OCI-LY1 (cell line): ENCODE results near the gene RIN1.

Experiments
- EZH2 ChIP-seq: fragments of 200-600 bp; sonication (generic), shearing (Covaris generic); IDR thresholded peaks from 2 replicates; pipeline ENCODE4 v1.8.0; 2017; ENCODE audit warnings: borderline replicate concordance, mixed run types, mild to moderate bottlenecking, antibody characterized with exemption, low read length, moderate library complexity, mixed read lengths
- TF ChIP-seq, protein P1 (sequence below): fragments of 200-600 bp; sonication (generic), shearing (Covaris generic); IDR thresholded peaks from 2 replicates; pipeline ENCODE4 v1.5.1; 2017; ENCODE audit warnings: mild to moderate bottlenecking, antibody characterized with exemption, low read length, moderate library complexity, mixed read lengths

DNA sequence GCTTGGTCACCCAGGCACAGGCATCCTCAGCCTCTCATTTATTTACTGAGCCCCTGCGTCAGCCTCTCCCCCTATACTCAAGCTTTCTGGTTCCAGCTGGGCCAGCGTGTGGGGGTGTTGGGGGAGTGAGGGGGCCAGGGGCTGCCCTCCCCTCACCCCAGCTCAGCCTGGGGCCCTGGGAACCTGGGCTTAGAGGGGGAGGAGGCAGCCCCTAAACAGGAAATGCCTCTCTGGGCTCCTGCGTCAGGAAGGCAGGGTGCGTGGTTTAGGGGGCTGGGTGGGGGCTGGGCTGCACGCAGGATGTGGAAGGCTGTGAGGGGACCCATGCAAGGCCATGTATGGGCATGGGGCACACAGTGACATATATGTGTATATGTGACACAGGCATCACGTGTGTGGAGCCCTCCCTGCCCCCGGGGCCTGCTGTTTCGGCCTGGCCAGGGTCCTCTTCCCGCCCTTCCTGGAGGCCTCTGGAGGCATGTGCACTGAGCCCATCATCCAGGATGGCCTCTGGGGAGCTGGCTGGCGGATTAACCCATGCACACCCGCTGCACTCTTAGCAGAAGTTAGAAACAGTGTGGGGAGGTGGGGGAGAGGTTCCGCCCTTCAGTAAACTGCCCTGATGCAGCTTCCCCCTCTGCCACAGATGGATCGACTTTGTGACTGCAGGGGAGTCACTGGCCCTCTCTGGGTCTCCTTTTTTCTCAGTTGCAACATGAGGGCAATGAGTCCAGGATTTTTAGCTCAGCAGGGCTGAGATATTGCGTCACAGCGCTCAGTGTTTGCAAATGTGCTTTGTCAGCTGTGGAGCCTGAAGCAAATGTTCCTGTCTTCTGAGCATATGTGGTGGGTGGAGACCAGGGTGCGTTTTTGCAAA is 18.3 kb downstream of the RIN1 start:
- TF ChIP-seq, protein P1, sequence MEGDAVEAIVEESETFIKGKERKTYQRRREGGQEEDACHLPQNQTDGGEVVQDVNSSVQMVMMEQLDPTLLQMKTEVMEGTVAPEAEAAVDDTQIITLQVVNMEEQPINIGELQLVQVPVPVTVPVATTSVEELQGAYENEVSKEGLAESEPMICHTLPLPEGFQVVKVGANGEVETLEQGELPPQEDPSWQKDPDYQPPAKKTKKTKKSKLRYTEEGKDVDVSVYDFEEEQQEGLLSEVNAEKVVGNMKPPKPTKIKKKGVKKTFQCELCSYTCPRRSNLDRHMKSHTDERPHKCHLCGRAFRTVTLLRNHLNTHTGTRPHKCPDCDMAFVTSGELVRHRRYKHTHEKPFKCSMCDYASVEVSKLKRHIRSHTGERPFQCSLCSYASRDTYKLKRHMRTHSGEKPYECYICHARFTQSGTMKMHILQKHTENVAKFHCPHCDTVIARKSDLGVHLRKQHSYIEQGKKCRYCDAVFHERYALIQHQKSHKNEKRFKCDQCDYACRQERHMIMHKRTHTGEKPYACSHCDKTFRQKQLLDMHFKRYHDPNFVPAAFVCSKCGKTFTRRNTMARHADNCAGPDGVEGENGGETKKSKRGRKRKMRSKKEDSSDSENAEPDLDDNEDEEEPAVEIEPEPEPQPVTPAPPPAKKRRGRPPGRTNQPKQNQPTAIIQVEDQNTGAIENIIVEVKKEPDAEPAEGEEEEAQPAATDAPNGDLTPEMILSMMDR: no peak
- TF ChIP-seq EZH2: no peak
